GM18505 (cell line): ENCODE results near the gene SMYD2.
"Not testable (repeated sequence)": the region's sequence is repeated elsewhere in the genome, so short reads cannot be mapped to it uniquely, and the experiment has no call there.

Source experiments
- ATAC-seq: cut with Tn5 transposase; IDR thresholded peaks from one replicate; pipeline ENCODE4 v1.9.1; 2021; ENCODE audit not compliant: unreplicated experiment
- POLR2A ChIP-seq: IDR thresholded peaks from 4 replicates; pipeline ENCODE4 v1.6.1; 2011; ENCODE audit warnings: borderline replicate concordance; ENCODE audit not compliant: insufficient read depth, insufficient read length; ENCODE audit errors: extremely low read depth

SMYD2 gene

GRCh38 chr1:214261206-214262123 lies 19.5 kb upstream of the SMYD2 start:
- peak; percentile 97 for ATAC-seq
- no peak for TF ChIP-seq POLR2A

DNA sequence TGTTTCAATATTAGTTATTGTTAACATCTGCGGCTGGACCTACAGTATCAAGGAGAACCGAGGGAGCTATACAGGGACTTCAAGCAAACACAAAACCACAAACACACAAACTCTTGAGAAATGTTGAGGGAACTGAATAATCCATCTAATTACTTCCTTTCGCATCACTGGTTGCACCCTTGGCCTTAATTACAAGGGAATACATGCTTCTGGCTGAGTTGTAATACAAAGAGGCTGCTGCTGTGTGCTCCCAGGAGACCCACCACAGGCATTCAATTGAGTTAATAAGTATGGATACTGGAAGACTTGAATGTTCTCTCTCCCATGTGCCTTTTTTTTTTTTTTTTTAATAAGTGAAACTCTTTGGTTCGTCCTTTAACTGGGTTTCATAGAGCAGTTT lies 16.8 kb upstream of the SMYD2 start:
- no peak for TF ChIP-seq POLR2A
- ATAC-seq: no peak

- ATAC-seq: no peak
- TF ChIP-seq POLR2A: no peak
These were observed 16.0 kb upstream of the SMYD2 start for GRCh38 chr1:214264976-214265375.

DNA sequence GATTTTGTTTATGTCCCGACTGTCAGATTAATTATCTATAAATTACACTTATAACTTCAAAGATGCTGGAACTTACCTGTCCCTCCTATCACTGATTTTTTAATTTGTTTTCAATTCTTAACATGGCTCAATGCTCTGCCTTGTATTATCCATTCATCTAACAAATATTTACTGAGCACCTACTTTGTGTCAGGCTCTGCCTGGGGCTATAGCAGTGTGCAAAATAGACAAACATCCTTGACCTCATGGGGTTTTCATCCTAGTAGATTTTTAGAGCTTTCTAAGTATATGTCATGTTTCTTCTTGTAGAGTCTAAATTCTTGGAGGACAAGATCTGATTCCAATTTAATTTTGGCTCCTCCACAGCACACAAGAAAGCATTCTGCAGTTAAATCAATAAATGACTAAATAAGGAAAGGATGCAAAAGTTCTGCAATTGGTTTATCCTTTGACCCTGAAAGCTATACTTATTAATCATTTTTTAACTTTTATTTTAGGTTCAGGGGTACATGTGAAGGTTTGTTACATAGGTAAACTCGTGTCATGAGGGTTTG lies 10.8 kb upstream of the SMYD2 start:
- no peak for ATAC-seq
- TF ChIP-seq POLR2A: no peak

GRCh38 chr1:214271174-214271858 lies 9.6 kb upstream of the SMYD2 start:
- ATAC-seq: no peak
- no peak for TF ChIP-seq POLR2A

DNA sequence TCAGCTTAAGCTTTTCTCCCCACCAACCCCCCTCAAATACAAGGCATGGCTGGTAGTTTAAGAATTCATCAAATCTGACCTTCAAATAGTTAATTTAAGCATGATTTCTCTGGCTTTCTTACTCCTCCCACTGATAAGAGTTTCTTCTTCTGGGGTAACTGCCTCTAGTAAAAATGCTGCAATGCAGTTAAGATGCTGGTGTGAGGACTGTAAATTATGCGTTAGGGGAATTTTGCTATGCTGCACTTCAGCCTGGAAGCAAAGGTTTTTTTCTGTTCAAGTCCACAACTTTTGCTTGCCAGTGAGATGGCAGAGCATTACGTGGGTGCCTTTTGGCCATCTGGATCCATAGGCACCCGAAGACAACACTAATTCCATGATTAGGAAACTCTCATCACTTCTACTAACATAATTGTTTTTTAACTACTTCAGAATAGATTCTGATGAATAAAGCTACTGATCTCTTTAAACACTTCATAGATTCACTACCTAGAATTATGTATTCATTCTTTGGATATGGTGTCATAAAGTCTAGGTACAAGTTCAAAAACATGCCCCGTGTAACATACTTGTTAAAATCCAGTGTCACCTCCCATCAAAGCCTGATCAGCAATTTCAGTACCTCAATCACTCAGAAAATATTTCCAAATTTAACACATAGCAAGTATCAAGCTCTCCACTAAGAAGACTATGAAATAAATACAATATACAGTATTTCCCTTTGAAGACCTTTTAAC lies 8.8 kb upstream of the SMYD2 start:
- TF ChIP-seq POLR2A: no peak
- no peak for ATAC-seq

DNA sequence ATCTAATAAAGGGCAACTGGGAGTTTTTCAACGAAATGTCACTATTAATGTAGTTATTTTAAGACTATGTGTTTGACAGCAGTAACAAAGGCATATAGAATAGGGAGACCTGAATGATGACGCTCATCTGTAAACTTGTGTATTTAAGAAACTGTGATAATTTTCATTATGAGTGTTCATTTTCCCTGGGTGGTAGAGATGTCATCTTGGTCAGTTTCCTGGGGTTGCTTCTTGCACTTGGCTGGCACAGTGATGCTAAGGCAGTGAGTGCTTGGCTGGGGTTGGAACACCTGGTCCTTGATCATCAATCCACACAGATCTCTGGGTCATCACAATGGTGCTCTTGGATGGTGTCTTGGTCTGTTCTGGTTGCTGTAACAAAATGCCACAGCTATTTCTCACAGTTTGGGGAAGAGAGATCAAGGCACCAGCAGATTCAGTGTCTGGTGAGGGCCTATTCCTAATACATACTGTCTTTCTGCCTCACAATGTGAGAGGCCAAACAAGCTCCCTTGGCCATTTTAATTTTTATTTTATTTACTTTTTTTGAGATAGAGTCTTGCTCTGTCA lies 7.9 kb upstream of the SMYD2 start:
- TF ChIP-seq POLR2A: no peak
- ATAC-seq: no peak

DNA sequence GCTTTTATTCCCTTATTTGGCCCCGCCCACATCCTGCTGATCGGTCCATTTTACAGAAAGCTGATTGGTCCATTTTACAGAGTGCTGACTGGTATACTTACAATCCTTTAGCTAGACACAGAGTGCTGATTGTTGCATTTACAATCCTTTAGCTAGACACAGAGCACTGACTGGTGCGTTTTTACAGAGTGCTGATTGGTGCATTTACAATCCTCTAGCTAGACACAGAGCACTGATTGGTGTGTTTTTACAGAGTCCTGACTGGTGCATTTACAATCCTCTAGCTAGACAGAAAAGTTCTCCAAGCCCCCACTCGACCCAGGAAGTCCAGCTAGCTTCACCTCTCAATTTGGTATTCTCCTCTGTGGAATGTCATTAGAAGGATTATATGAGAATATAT lies 5.3 kb upstream of the SMYD2 start:
- ATAC-seq: not testable (repeated sequence)

DNA sequence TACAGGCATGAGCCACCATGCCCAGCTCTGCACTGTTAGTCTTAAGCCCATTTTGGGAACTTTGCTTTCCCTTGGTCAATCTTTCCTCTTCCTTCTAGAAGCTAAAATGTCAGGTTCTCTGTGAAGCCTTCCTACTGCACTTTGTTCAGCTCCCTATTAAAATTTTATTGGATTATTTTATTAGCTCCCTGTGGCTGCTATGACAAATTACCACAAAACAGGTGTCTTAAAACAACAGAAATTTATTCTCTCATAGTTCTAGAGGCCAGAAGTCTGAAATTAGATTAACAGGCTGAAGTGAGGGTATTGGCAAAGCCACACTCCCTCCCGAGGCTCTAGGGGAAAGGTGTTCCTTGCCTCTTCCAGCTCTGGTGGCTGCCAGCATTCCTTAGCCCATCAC lies 4.2 kb upstream of the SMYD2 start:
- no peak for TF ChIP-seq POLR2A
- ATAC-seq: no peak

- no peak for ATAC-seq
- TF ChIP-seq POLR2A: no peak
These were observed 3.0 kb upstream of the SMYD2 start for GRCh38 chr1:214277704-214278635.

GRCh38 chr1:214280386-214281020 lies 456 bp upstream of the SMYD2 start:
- peak; percentile 7 for TF ChIP-seq POLR2A
- ATAC-seq: peak; percentile 13

DNA sequence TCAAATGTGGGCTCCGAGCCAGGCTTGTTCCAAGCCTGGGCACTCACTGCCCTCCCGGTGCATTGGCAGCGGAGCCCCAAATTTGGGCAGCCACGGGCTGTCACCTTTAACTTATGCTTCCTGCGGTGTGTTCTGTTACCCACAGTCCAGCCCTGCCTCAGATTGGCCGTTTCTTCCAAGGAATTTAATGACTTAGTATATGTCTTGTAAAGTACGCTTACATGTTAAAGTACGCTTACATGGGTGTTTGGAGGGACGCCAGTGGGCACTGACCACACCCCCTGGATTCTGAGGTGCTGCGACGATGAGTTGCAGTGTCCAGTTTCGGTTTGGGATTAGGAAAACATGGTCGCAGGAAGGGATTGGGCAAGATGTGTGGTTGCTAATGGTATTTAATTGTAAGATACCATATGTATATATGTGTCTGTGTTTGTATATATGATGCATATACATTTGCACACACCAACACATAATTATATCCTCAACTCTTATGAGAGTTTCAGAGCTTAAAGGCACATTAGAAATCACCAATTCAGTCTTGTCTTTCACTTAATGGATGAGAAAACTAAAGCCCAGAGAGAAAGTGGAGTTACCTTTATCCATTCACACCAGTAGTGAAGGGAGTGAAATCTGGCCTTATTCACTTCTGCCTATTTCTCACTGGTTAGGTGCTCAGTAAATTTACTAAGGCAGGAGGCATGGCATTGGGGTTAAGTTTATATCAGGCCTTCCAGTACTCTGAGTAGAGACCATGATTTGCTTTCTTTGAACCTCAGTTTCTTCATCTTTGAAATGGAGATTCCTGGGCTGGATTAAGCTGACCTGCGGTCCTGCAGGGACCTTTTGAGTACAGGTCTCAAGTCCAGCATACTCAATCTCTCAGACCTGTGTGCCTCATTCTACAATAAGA lies 1.0 kb downstream of the SMYD2 start:
- no peak for TF ChIP-seq POLR2A
- ATAC-seq: no peak
